GM10248 (cell line): Measurements from ENCODE around the gene PMVK.
A peak's percentile ranks its signal among the peaks of the same experiment; 100 is the strongest.

Experiments
- CTCF ChIA-PET: fragments of 300-600 bp; sonication (Branson Sonifier 250); formaldehyde crosslinking; extraction: SDS; loops from one replicate; lab custom pipeline; 2021; ENCODE audit warnings: antibody characterized with exemption; lab: Yijun Ruan, JAX
- POLR2A ChIA-PET: fragments of 350-650 bp; sonication (Branson Sonifier 250); formaldehyde crosslinking; extraction: SDS; loops from one replicate; lab custom pipeline; 2020; ENCODE audit warnings: antibody characterized with exemption; lab: Yijun Ruan, JAX
- DNase-seq: peaks from one replicate; pipeline ENCODE4 v3.0.0; 2012; ENCODE audit errors: extremely low spot score
- TF ChIP-seq, protein P1 (sequence below): IDR thresholded peaks from 2 replicates; pipeline ENCODE4 v1.5.1; 2012; ENCODE audit warnings: mild to moderate bottlenecking, low read depth; ENCODE audit errors: extremely low read depth, missing control alignments, control extremely low read depth

Gene PMVK

GRCh38 chr1:154972213-154972516, 35.6 kb upstream of the PMVK start:
- no peak for DNase-seq
- TF ChIP-seq, protein P1, sequence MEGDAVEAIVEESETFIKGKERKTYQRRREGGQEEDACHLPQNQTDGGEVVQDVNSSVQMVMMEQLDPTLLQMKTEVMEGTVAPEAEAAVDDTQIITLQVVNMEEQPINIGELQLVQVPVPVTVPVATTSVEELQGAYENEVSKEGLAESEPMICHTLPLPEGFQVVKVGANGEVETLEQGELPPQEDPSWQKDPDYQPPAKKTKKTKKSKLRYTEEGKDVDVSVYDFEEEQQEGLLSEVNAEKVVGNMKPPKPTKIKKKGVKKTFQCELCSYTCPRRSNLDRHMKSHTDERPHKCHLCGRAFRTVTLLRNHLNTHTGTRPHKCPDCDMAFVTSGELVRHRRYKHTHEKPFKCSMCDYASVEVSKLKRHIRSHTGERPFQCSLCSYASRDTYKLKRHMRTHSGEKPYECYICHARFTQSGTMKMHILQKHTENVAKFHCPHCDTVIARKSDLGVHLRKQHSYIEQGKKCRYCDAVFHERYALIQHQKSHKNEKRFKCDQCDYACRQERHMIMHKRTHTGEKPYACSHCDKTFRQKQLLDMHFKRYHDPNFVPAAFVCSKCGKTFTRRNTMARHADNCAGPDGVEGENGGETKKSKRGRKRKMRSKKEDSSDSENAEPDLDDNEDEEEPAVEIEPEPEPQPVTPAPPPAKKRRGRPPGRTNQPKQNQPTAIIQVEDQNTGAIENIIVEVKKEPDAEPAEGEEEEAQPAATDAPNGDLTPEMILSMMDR, result no peak
- ChIA-PET CTCF (interaction anchor here (1.9 to 5.3 kb wide), 4 partner anchors 11 to 79 kb away, joined by 4 to 51 read pairs (median 8); partner anchors contain the start of genes ADAM15 and PYGO2), POLR2A (interaction anchor here (0.9 to 2.3 kb wide), 2 partner anchors 11 to 20 kb away, joined by 3 to 6 read pairs; partner anchors contain the start of gene PYGO2)

DNA sequence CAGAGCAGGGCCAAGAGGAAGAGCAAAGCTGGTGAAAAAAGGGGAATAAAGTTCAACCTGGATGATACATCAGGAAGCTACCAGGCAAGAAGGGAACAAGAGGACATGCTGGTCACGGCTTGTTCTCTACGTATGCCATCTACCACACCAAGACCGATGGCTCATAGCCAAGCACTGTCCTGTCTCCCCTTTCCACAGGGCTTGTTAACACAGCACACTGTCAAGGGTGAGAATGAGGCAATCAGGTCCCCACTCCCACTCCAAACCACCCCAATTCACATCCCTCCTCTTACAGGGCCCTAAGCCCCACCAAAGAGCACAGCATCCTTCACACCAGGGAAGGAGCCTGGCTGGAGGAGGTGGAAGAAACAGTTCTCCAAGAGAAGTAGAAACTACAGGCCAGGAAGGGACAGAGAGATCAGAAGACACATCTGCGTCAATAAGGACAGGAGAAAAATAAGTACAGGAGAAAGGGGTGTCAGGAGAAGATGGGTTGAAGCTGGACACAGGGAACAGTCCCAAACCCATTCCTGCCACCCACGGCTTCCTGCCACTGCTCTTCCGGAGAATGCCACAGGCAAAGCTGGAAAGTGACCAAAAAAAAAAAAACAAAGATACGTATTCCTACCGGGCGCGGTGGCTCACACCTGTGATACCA, 35.0 kb upstream of the PMVK start:
- TF ChIP-seq, protein P1, result no peak
- CTCF ChIA-PET, result interaction anchor here (1.1 to 5.3 kb wide), 8 partner anchors 10 to 412 kb away, joined by 3 to 51 read pairs (median 6); partner anchors contain the start of genes ADAM15, PBXIP1 and PYGO2
- DNase-seq, result no peak
- POLR2A ChIA-PET, result interaction anchor here (1.3 to 2.3 kb wide), 3 partner anchors 10 to 28 kb away, joined by 4 to 6 read pairs (median 4); partner anchors contain the start of gene PYGO2

DNA sequence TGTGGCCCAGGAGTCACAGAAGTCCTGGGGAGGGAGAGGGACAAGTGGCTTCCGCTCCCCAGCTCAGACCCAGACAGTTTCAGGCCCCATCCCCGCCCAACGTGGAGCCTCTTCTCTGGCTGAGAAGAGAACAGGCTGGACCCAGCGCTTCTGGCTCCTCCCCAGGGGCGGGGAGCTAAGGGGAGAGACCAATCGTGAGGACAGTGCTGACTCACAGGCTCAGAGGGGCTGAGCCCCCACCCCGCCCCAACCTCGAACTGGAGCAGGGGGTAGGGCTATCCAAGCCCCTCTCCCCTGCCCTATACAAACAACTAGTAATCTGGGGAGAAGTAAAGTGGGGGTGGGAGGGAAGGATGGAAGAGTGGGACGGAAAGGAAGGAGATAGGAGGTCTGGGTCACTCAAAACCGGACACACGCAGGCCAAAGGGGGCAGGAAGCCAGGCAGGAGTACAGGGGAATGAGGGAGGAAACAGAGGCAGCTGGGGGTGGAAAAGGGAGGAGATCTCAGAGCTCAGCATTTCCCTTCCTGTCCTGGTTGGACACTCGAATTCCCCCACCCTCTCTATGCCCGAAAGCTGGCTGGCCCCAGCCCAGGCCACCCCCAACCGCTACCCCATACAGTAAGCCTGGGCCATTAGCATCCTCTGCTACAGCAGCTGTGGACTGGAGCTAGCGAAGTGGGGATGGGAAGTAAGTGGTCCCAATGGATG, 34.3 kb upstream of the PMVK start, which contains the start of gene SHC1:
SHC1 (minus strand) TSS at position 117 of the 710 bp plus-strand sequence. CDS start 221 bp downstream, outside the sequence.
- TF ChIP-seq, protein P1, result no peak
- ChIA-PET CTCF (interaction anchor here (0.6 to 5.3 kb wide), 15 partner anchors 9 to 411 kb away, joined by 3 to 51 read pairs (median 4); partner anchors contain the start of genes ADAM15, PBXIP1 and PYGO2), POLR2A (interaction anchor here (0.6 to 2.3 kb wide), 4 partner anchors 9 to 164 kb away, joined by 3 to 6 read pairs (median 4); partner anchors contain the start of gene PYGO2)
- DNase-seq, result peak; percentile 84

- no peak for DNase-seq
- POLR2A ChIA-PET, result interaction anchor here (1.3 to 2.3 kb wide), 3 partner anchors 9 to 30 kb away, joined by 4 to 6 read pairs (median 4); partner anchors contain the start of gene PYGO2
- CTCF ChIA-PET, result interaction anchor here (1.0 to 5.3 kb wide), 13 partner anchors 8 to 207 kb away, joined by 3 to 51 read pairs (median 5); partner anchors contain the start of genes FLAD1, PBXIP1 and PYGO2
- TF ChIP-seq, protein P1, result no peak
These were observed 33.4 kb upstream of the PMVK start for GRCh38 chr1:154969860-154970452.

GRCh38 chr1:154969246-154969645, 32.7 kb upstream of the PMVK start:
- CTCF ChIA-PET, result interaction anchor here (0.9 to 5.3 kb wide), 8 partner anchors 8 to 122 kb away, joined by 3 to 51 read pairs (median 6); partner anchors contain the start of genes FLAD1, PBXIP1 and PYGO2
- POLR2A ChIA-PET, result no interaction called here
- TF ChIP-seq, protein P1, result no peak
- no peak for DNase-seq
